Neural progenitor cell (in vitro differentiated cells): ENCODE measurements around the gene GBP3. TPM values are rescaled to one million over a fixed set of nuclear protein-coding genes. Genes with fewer than 3 reads are reported as not detected.
"Not testable (repeated sequence)": the region's sequence is repeated elsewhere in the genome, so short reads cannot be mapped to it uniquely, and the experiment has no call there.

Source experiments
- DNase-seq: peaks from one replicate; pipeline ENCODE4 v3.0.0-alpha.2; 2016; ENCODE audit warnings: low spot score
- H2AFZ ChIP-seq: fragments of 200-600 bp; sonication (generic); replicated peaks from 2 replicates; pipeline ENCODE4 v1.6.1; 2016; ENCODE audit warnings: antibody characterized with exemption
- H3F3A ChIP-seq: fragments of 200-600 bp; sonication (generic); 2 replicates; pipeline ENCODE4 v1.6.1; 2016; ENCODE audit warnings: antibody characterized with exemption, low read depth
- H3K27ac ChIP-seq: fragments of 200-600 bp; sonication (generic); 2 replicates; pipeline ENCODE4 v1.5.1; 2016; ENCODE audit warnings: mild to moderate bottlenecking
- H3K27me3 ChIP-seq: fragments of 200-600 bp; sonication (generic); 2 replicates; pipeline ENCODE4 v1.6.1; 2016; ENCODE audit warnings: mild to moderate bottlenecking, moderate library complexity
- H3K36me3 ChIP-seq: fragments of 200-600 bp; sonication (generic); 2 replicates; pipeline ENCODE4 v1.5.1; 2016
- H3K4me1 ChIP-seq: fragments of 200-600 bp; sonication (generic); 2 replicates; pipeline ENCODE4 v1.6.1; 2016; ENCODE audit warnings: mixed run types
- H3K4me2 ChIP-seq: fragments of 200-600 bp; sonication (generic); 2 replicates; pipeline ENCODE4 v1.6.1; 2016
- H3K4me3 ChIP-seq: fragments of 200-600 bp; sonication (generic); 2 replicates; pipeline ENCODE4 v1.5.1; 2016
- H3K79me2 ChIP-seq: fragments of 200-600 bp; sonication (generic); 2 replicates; pipeline ENCODE4 v1.6.1; 2016; ENCODE audit warnings: low read depth
- H3K9ac ChIP-seq: fragments of 200-600 bp; sonication (generic); 2 replicates; pipeline ENCODE4 v1.6.1; 2016
- H3K9me3 ChIP-seq: fragments of 200-600 bp; sonication (generic); 2 replicates; pipeline ENCODE4 v1.5.1; 2016; ENCODE audit warnings: low read depth
- H4K20me1 ChIP-seq: fragments of 200-600 bp; sonication (generic); 2 replicates; pipeline ENCODE4 v1.6.1; 2016; ENCODE audit warnings: low read depth
- H3K27ac Mint-ChIP-seq: 3 replicates; pipeline ENCODE4 v1.8.0; 2021; ENCODE audit warnings: mixed read lengths
- H3K27me3 Mint-ChIP-seq: 2 replicates; pipeline ENCODE4 v1.8.0; 2022; ENCODE audit warnings: low read depth, mild to moderate bottlenecking, inconsistent platforms, moderate library complexity, mixed read lengths; ENCODE audit not compliant: insufficient read depth
- H3K36me3 Mint-ChIP-seq: 3 replicates; pipeline ENCODE4 v1.8.0; 2021; ENCODE audit warnings: mixed read lengths
- H3K4me1 Mint-ChIP-seq: 3 replicates; pipeline ENCODE4 v1.8.0; 2021; ENCODE audit warnings: mixed read lengths
- H3K4me3 Mint-ChIP-seq: 3 replicates; pipeline ENCODE4 v1.8.0; 2021; ENCODE audit warnings: mild to moderate bottlenecking, moderate library complexity, mixed read lengths
- H3K9me3 Mint-ChIP-seq: 3 replicates; pipeline ENCODE4 v1.8.0; 2020; ENCODE audit warnings: mixed read lengths
- EZH2 ChIP-seq: fragments of 200-600 bp; sonication (generic); IDR thresholded peaks from 2 replicates; pipeline ENCODE4 v1.6.1; 2017; ENCODE audit warnings: antibody characterized with exemption, mild to moderate bottlenecking, moderate library complexity
- EZH2phosphoT487 ChIP-seq: fragments of 200-600 bp; sonication (generic); IDR thresholded peaks from 2 replicates; pipeline ENCODE4 v1.6.1; 2017; ENCODE audit warnings: antibody characterized with exemption
- total RNA-seq: library from RNA; depleted of rRNA; stranded (reverse); fragments of >200 nt; gene quantifications from 2 replicates; pipeline ENCODE4 v1.2.3, GENCODE V29; 2015; ENCODE audit warnings: low replicate concordance
- TF ChIP-seq, protein P1 (sequence below): fragments of 200-600 bp; sonication (generic); IDR thresholded peaks from 2 replicates; pipeline ENCODE4 v1.5.1; 2017; ENCODE audit warnings: antibody characterized with exemption, mild to moderate bottlenecking

GBP3 gene
- total RNA-seq, 1 donor from 2014 or later, result not detected

- H3K9me3 Mint-ChIP-seq, result peaks cover 5% of the 10 kb centered on the region
- Histone ChIP-seq H2AFZ (no peak overlapping the region), H3K9me3 (no peaks in the 10 kb centered on the region), H3K4me3 (no peak overlapping the region), H4K20me1 (peaks cover 24% of the 10 kb centered on the region), H3K36me3 (no peaks in the 10 kb centered on the region), H3F3A (no peaks in the 10 kb centered on the region), H3K4me2 (no peak overlapping the region), H3K4me1 (no peaks in the 10 kb centered on the region), H3K27me3 (no peaks in the 10 kb centered on the region), H3K27ac (no peak overlapping the region), H3K79me2 (peaks cover 96% of the 10 kb centered on the region), H3K9ac (no peak overlapping the region)
- H3K4me3 Mint-ChIP-seq, result no peak overlapping the region
- H3K27me3 Mint-ChIP-seq, result no peaks in the 10 kb centered on the region
- no peak overlapping the region for H3K27ac Mint-ChIP-seq
- no peak for DNase-seq
- H3K4me1 Mint-ChIP-seq, result no peaks in the 10 kb centered on the region
- TF ChIP-seq EZH2 (no peak), EZH2phosphoT487 (no peak)
- TF ChIP-seq, protein P1, sequence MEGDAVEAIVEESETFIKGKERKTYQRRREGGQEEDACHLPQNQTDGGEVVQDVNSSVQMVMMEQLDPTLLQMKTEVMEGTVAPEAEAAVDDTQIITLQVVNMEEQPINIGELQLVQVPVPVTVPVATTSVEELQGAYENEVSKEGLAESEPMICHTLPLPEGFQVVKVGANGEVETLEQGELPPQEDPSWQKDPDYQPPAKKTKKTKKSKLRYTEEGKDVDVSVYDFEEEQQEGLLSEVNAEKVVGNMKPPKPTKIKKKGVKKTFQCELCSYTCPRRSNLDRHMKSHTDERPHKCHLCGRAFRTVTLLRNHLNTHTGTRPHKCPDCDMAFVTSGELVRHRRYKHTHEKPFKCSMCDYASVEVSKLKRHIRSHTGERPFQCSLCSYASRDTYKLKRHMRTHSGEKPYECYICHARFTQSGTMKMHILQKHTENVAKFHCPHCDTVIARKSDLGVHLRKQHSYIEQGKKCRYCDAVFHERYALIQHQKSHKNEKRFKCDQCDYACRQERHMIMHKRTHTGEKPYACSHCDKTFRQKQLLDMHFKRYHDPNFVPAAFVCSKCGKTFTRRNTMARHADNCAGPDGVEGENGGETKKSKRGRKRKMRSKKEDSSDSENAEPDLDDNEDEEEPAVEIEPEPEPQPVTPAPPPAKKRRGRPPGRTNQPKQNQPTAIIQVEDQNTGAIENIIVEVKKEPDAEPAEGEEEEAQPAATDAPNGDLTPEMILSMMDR, result no peak
- peaks cover 39% of the 10 kb centered on the region for H3K36me3 Mint-ChIP-seq
Observed at GRCh38 chr1:88976235-88976634, 46.4 kb downstream of the GBP3 start.

DNA sequence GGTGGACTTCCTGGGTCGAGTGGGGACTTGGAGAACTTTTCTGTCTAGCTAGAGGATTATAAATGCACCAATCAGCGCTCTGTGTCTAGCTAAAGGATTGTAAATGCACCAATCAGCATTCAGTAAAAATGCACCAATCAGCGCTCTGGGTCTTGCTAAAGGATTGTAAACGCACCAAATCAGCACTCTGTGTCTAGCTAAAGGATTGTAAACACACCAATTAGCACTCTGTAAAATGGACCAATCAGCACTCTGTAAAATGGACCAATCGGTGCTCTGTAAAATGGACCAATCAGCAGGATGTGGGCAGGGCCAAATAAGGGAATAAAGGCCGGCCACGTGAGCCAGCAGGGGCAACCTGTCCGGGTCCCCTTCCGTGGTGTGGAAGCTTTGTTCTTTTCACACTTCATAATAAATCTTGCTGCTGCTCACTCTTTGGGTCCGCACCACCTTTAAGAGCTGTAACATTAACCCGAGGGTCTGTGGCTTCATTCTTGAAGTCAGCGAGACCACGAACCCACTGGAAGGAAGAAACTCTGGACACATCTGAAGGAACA lies 48.0 kb downstream of the GBP3 start:
- peaks cover 88% of the 10 kb centered on the region for H3K79me2 ChIP-seq
- not testable (repeated sequence) for H3F3A ChIP-seq, H3K27ac ChIP-seq, H3K9ac ChIP-seq, H3K27me3 ChIP-seq, H2AFZ ChIP-seq, H3K4me3 Mint-ChIP-seq, H3K27me3 Mint-ChIP-seq, H3K36me3 ChIP-seq, H3K9me3 Mint-ChIP-seq, H3K4me3 ChIP-seq, H4K20me1 ChIP-seq, H3K9me3 ChIP-seq, H3K27ac Mint-ChIP-seq, DNase-seq, H3K4me1 ChIP-seq, H3K4me1 Mint-ChIP-seq, H3K4me2 ChIP-seq
- H3K36me3 Mint-ChIP-seq, result peaks cover 29% of the 10 kb centered on the region

DNA sequence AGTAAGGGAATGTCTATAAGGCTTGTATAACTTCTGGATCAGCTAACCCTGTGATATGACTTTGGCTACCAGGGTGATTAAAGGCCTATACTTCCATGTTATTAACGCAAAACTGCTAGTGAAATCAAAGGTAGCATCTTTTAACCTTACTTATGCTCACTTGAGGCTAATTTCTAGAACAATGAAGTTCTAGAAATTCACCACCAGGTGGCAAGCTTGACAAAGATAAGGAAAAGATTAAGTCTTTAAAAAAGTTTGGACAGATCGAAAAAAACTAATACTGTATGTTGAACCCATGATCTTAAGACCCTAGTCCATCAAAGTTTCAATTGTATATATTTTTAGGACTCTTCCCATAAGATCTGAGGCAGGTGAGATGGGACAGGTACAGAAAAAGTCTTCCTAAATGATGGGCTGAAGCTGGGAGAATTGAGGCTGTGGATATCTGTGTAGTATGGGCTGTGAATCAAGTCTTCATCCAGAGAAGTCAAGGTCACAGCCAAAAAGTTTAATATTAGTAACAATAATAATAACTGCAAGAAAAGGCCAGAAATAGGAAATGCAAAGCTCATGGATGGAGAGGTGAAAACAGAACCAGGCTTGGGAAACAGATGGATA lies 49.0 kb downstream of the GBP3 start:
- Mint-ChIP-seq H3K9me3 (peaks cover 5% of the 10 kb centered on the region), H3K4me3 (no peak overlapping the region), H3K36me3 (peaks cover 21% of the 10 kb centered on the region), H3K4me1 (no peaks in the 10 kb centered on the region), H3K27ac (no peak overlapping the region), H3K27me3 (no peaks in the 10 kb centered on the region)
- Histone ChIP-seq H3K4me2 (no peak overlapping the region), H3F3A (no peaks in the 10 kb centered on the region), H3K27me3 (no peaks in the 10 kb centered on the region), H3K4me1 (no peaks in the 10 kb centered on the region), H3K9ac (no peak overlapping the region), H3K36me3 (no peaks in the 10 kb centered on the region), H3K79me2 (peaks cover 77% of the 10 kb centered on the region), H3K27ac (no peak overlapping the region), H2AFZ (no peak overlapping the region), H3K4me3 (no peak overlapping the region), H3K9me3 (no peaks in the 10 kb centered on the region), H4K20me1 (peaks cover 2% of the 10 kb centered on the region)
- peak; percentile 43 for DNase-seq
- TF ChIP-seq, protein P1, result peak; percentile 70
- no peak for TF ChIP-seq EZH2phosphoT487

DNA sequence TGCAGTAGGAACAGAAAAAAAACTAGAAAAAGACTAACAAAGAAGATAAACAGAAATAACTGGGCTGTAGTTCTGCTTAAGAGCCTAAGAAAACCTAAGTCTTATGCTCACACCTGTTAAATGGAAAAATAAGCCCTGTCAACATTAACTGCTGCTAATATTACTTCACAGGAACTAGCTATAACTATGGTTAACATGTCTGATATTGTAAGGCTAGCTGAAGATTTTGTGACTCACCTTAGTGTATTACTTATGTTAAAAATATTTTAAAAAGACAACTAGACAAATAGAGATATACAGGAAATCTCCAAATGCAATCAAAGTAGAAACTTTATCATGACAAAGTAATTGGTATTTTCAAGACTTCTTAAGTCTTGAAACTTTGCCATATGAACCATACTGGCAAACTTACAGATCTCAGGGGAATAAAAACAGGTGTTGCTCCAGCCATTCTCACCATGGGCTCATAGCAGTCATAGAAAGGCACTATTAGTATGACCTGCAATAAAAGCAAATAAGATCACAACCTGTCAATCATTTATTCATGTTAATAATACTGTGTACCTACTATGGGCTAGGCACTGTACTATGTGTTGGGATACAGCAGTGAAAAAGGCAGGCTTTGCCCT lies 60.9 kb downstream of the GBP3 start:
- Histone ChIP-seq H3K4me2 (no peak overlapping the region), H3K9ac (no peak overlapping the region), H3K79me2 (no peaks in the 10 kb centered on the region), H3F3A (no peaks in the 10 kb centered on the region), H4K20me1 (no peaks in the 10 kb centered on the region), H3K4me1 (no peaks in the 10 kb centered on the region), H3K4me3 (no peak overlapping the region), H3K9me3 (no peaks in the 10 kb centered on the region), H3K36me3 (peaks cover 37% of the 10 kb centered on the region), H2AFZ (no peak overlapping the region), H3K27ac (no peak overlapping the region), H3K27me3 (no peaks in the 10 kb centered on the region)
- no peak for DNase-seq
- H3K36me3 Mint-ChIP-seq, result peaks cover 25% of the 10 kb centered on the region
- H3K4me3 Mint-ChIP-seq, result no peak overlapping the region
- TF ChIP-seq EZH2 (no peak), EZH2phosphoT487 (no peak)
- TF ChIP-seq, protein P1, result no peak
- no peaks in the 10 kb centered on the region for H3K4me1 Mint-ChIP-seq
- no peaks in the 10 kb centered on the region for H3K27me3 Mint-ChIP-seq
- H3K27ac Mint-ChIP-seq, result no peak overlapping the region
- H3K9me3 Mint-ChIP-seq, result no peaks in the 10 kb centered on the region
